ENCODE data around the gene KCNJ2.

The KCNJ2 gene

DNA sequence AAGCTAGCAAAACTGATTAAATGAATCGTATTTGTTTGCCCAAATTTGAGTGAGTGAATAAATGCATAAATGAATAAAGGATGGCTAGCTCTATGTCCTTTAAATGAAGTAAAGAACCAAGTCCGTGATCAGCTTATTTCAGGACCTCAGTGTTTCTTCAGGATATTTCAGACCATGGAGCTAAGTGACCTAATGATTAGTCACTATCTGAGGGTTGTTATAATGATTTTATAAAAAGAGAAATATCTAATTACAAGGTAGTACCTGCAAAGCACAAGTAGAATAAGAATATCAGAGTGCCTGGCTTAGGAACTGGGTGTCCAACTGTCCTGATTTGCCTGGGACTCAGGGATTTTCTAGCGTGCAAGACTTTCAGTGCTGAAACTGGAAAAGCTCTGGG, 12.5 kb downstream of the KCNJ2 start:
- TF ChIP-seq CTCF (IDR thresholded peaks at IDR 0.05; ENCODE audit: low read length) (no peak), EZH2 (IDR thresholded peaks at IDR 0.05; ENCODE audit: borderline replicate concordance, low read length) (no peak)
- Histone ChIP-seq H2AFZ (ENCODE audit: low read length) (no peak overlapping the region), H3K36me3 (ENCODE audit: insufficient read depth, low read length) (no peaks in the 10 kb centered on the region), H3K4me3 (ENCODE audit: low read depth, low read length, poor library complexity, severe bottlenecking) (no peak overlapping the region), H3F3A (ENCODE audit: insufficient read depth, low read length) (no peaks in the 10 kb centered on the region), H3K4me1 (ENCODE audit: insufficient read depth, low read length, severe bottlenecking) (no peaks in the 10 kb centered on the region), H3K79me2 (ENCODE audit: insufficient read depth, low read length) (no peaks in the 10 kb centered on the region), H4K20me1 (ENCODE audit: insufficient read depth, low read length) (no peaks in the 10 kb centered on the region), H3K9ac (ENCODE audit: low read length) (no peak overlapping the region), H3K27ac (ENCODE audit: low read depth, low read length, poor library complexity, severe bottlenecking) (no peak overlapping the region), H3K4me2 (ENCODE audit: low read length) (no peak overlapping the region), H3K9me3 (ENCODE audit: low read length) (no peaks in the 10 kb centered on the region), H3K27me3 (ENCODE audit: insufficient read depth, low read length) (no peaks in the 10 kb centered on the region; the same call in 1 of the 2 replicates), H3K9me2 (ENCODE audit: low read depth, low read length) (no peaks in the 10 kb centered on the region)

GRCh38 chr17:70183508-70183907, 14.2 kb downstream of the KCNJ2 start:
- Histone ChIP-seq H3K27ac (ENCODE audit: low read depth, low read length, poor library complexity, severe bottlenecking) (no peak overlapping the region), H3F3A (ENCODE audit: insufficient read depth, low read length) (no peaks in the 10 kb centered on the region), H4K20me1 (ENCODE audit: insufficient read depth, low read length) (no peaks in the 10 kb centered on the region), H3K9ac (ENCODE audit: low read length) (no peak overlapping the region), H3K36me3 (ENCODE audit: insufficient read depth, low read length) (no peaks in the 10 kb centered on the region), H3K27me3 (ENCODE audit: insufficient read depth, low read length) (no peaks in the 10 kb centered on the region; the same call in 1 of the 2 replicates), H3K9me3 (ENCODE audit: low read length) (no peaks in the 10 kb centered on the region), H3K4me3 (ENCODE audit: low read depth, low read length, poor library complexity, severe bottlenecking) (no peak overlapping the region), H2AFZ (ENCODE audit: low read length) (no peak overlapping the region), H3K4me1 (ENCODE audit: insufficient read depth, low read length, severe bottlenecking) (no peaks in the 10 kb centered on the region), H3K9me2 (ENCODE audit: low read depth, low read length) (no peaks in the 10 kb centered on the region), H3K79me2 (ENCODE audit: insufficient read depth, low read length) (no peaks in the 10 kb centered on the region), H3K4me2 (ENCODE audit: low read length) (no peak overlapping the region)
- no peak for TF ChIP-seq EZH2 (IDR thresholded peaks at IDR 0.05; ENCODE audit: borderline replicate concordance, low read length)
- TF ChIP-seq CTCF (IDR thresholded peaks at IDR 0.05; ENCODE audit: low read length) = no peak

DNA sequence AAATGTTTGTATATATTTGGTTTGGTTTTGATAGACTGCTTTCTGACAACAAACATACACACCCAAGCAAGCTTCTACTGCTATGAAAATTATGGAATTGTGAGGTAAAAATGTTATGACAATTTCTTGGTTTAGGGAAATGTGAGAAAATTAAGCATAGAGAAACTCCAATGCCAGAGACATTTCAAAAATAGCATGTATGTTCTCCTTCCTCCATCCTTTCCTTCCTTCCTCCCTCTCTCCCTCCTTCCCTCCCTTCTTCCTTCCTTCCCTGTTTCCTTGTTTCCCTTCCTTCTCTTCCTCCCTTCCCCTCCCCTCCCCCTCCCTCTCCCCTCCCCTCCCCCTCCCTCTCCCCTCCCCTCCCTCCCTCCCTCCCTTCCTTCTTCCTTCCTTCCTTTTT, 14.9 kb downstream of the KCNJ2 start:
- Histone ChIP-seq H3K27me3 (ENCODE audit: insufficient read depth, low read length) (no peaks in the 10 kb centered on the region; the same call in 1 of the 2 replicates), H3K27ac (ENCODE audit: low read depth, low read length, poor library complexity, severe bottlenecking) (no peak overlapping the region), H4K20me1 (ENCODE audit: insufficient read depth, low read length) (no peaks in the 10 kb centered on the region), H3K9ac (ENCODE audit: low read length) (no peak overlapping the region), H3K79me2 (ENCODE audit: insufficient read depth, low read length) (no peaks in the 10 kb centered on the region), H3F3A (ENCODE audit: insufficient read depth, low read length) (no peaks in the 10 kb centered on the region), H3K4me1 (ENCODE audit: insufficient read depth, low read length, severe bottlenecking) (no peaks in the 10 kb centered on the region), H3K4me3 (ENCODE audit: low read depth, low read length, poor library complexity, severe bottlenecking) (no peak overlapping the region), H2AFZ (ENCODE audit: low read length) (no peak overlapping the region), H3K9me2 (ENCODE audit: low read depth, low read length) (no peaks in the 10 kb centered on the region), H3K4me2 (ENCODE audit: low read length) (no peak overlapping the region), H3K9me3 (ENCODE audit: low read length) (no peaks in the 10 kb centered on the region), H3K36me3 (ENCODE audit: insufficient read depth, low read length) (no peaks in the 10 kb centered on the region)
- TF ChIP-seq CTCF (IDR thresholded peaks at IDR 0.05; ENCODE audit: low read length) = no peak
- no peak for TF ChIP-seq EZH2 (IDR thresholded peaks at IDR 0.05; ENCODE audit: borderline replicate concordance, low read length)
